ENCODE measurements around the gene BNIP3. TPM values are rescaled to one million over a fixed set of nuclear protein-coding genes. Genes with fewer than 3 reads are reported as not detected.
"Not testable (repeated sequence)": the region's sequence is repeated elsewhere in the genome, so short reads cannot be mapped to it uniquely, and the experiment has no call there.

Gene BNIP3
- total and polyA plus RNA-seq, 3 donors from 2014 or later = 36.7 to 93.4 (median 61.5) TPM

GRCh38 chr10:131920151-131920550, 61.6 kb downstream of the BNIP3 start:
- no peak for DNase-seq
- Histone ChIP-seq H3K9me3 (no peaks in the 10 kb centered on the region), H3K4me3 (no peak overlapping the region), H3K36me3 (ENCODE audit: low read depth, missing control alignments) (no peaks in the 10 kb centered on the region), H3K27me3 (no peaks in the 10 kb centered on the region), H3K27ac (no peak overlapping the region), H3K4me1 (no peaks in the 10 kb centered on the region)
- 84 to 89% methylated on average over 10 to 11 of the region's 11 CpGs for WGBS, 2 donors
- TF ChIP-seq CTCF (IDR thresholded peaks at IDR 0.05) (no peak), POLR2A (IDR thresholded peaks at IDR 0.05) (no peak)
- intact Hi-C loops (cut with DNase I; ENCODE audit: low total_unique reads) = no loop called here

- WGBS, 2 donors = 86 to 93% methylated on average over 6 to 14 of the region's 14 CpGs
- DNase-seq = not testable (repeated sequence)
These were observed 62.3 kb downstream of the BNIP3 start for GRCh38 chr10:131919461-131919860.

More at GRCh38 chr10:131919461-131919860, 62.3 kb downstream of the BNIP3 start:
- H3K9me3 ChIP-seq; H3K36me3 ChIP-seq (ENCODE audit: low read depth, missing control alignments); H3K4me1 ChIP-seq; H3K4me3 ChIP-seq; H3K27me3 ChIP-seq; intact Hi-C loops (cut with DNase I; ENCODE audit: low total_unique reads); H3K27ac ChIP-seq: not testable (repeated sequence)

Other genes starting within 250 kb of the BNIP3 start
- gene PPP2R2D, start 80.9 kb downstream of the BNIP3 start, total RNA-seq = 10 to 100 TPM; 48.5 to 49.2 TPM
- gene PPP2R2D, start 80.9 kb downstream of the BNIP3 start, polyA plus RNA-seq (ENCODE audit: insufficient read depth, low read depth, low replicate concordance) = 34.9 TPM
- gene JAKMIP3, start 84.0 kb upstream of the BNIP3 start, total RNA-seq = 1 to 10 TPM; 3.3 to 4.6 TPM
- 1.3 TPM for gene JAKMIP3, start 84.0 kb upstream of the BNIP3 start, polyA plus RNA-seq (ENCODE audit: insufficient read depth, low read depth, low replicate concordance)
- 10 to 100 TPM; 11.7 to 21.0 TPM for gene DPYSL4, start 205.0 kb upstream of the BNIP3 start, total RNA-seq
- gene DPYSL4, start 205.0 kb upstream of the BNIP3 start, polyA plus RNA-seq (ENCODE audit: insufficient read depth, low read depth, low replicate concordance) = 13.9 TPM

Measured in testis (tissue), 3 donors.